Upper lobe of left lung (tissue), 4 donors: ENCODE results near the gene KIF1A.

Source experiments
- CTCF ChIP-seq, 6 experiments: fragments of 450-650 bp in 4 of 6; fragments of 200-600 bp in 2 of 6; sonication (generic) in 2 of 6; IDR thresholded peaks; one replicate each; pipeline ENCODE4 v1.5.1; 2016 to 2019; ENCODE audit warnings: antibody characterized with exemption in 6 of 6
- EP300 ChIP-seq, 4 donors: sonication (generic); formaldehyde crosslinking; IDR thresholded peaks; one replicate each; pipeline ENCODE4 v1.5.1; 2017; ENCODE audit warnings: antibody characterized with exemption in 4 of 4, control low read depth in 2 of 4
- POLR2AphosphoS5 ChIP-seq, 2 donors: sonication (generic); formaldehyde crosslinking; IDR thresholded peaks; one replicate each; pipeline ENCODE4 v1.5.1; 2017; ENCODE audit warnings: antibody characterized with exemption in 2 of 2

DNA sequence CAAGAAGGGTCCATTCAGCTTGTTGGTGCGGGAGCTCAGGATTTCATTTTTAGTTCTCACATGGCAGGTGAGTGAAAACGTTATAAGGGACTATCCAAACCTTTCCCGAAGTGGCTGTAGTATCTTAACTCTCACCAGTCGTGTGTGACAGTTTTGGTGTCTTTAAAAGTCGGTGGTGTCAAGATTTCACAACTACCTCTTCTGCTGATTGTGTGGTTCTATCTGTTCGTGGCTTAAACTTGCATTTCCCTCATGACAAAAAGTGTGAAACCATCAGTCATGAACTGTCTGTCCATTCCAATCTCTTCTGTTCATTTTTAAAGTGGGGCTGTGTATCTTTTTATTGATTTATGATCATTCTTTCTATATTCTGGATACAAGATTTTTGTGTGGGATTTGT is 133.6 kb downstream of the KIF1A start:
- TF ChIP-seq CTCF (IDR thresholded peaks at IDR 0.05): no peak
- TF ChIP-seq POLR2AphosphoS5 (IDR thresholded peaks at IDR 0.05): no peak
- no peak for TF ChIP-seq EP300 (IDR thresholded peaks at IDR 0.05)
